ENCODE results near the gene RFTN1. TPM values are rescaled to one million over a fixed set of nuclear protein-coding genes. Genes with fewer than 3 reads are reported as not detected.

The RFTN1 gene
- total and polyA plus RNA-seq, 2 of the 8 experiments (the other 6 are each of a cell fraction or from before 2014, with no cell fraction given): 4.6 to 6.7 TPM

GRCh38 chr3:16529264-16529663 is 15.8 kb upstream of the RFTN1 start (continued):
- TF ChIP-seq EZH2 (IDR thresholded peaks at IDR 0.05; ENCODE audit: low read depth, low read length, severe bottlenecking): no peak

All from H1 (cell line).